HFF-Myc (cell line): Measurements from ENCODE around the gene IER5L.

Experiments used
- DNase-seq: peaks from one replicate; pipeline ENCODE4 v3.0.0-alpha.2; 2011; ENCODE audit warnings: low read depth; ENCODE audit errors: extremely low read depth
- H3K4me3 ChIP-seq: replicated peaks from 2 replicates; pipeline ENCODE4 v1.5.1; 2011; ENCODE audit warnings: low read depth, mild to moderate bottlenecking, control low read depth, low read length
- CTCF ChIP-seq: IDR thresholded peaks from 2 replicates; pipeline ENCODE4 v1.5.1; 2012; ENCODE audit warnings: mild to moderate bottlenecking, low read depth, low read length, control low read depth; ENCODE audit errors: missing control alignments

The IER5L gene

GRCh38 chr9:129177791-129178567 is at the start of gene IER5L:
Gene IER5L (minus strand): TSS chr9:129178261. CDS start chr9:129178052, 209 bp downstream.
- DNase-seq: peak; percentile 70
- no peak for TF ChIP-seq CTCF
- peak within 1 kb of the TSS; percentile 90 for H3K4me3 ChIP-seq

GRCh38 chr9:129227843-129228189 is 49.8 kb upstream of the IER5L start:
- no peak for DNase-seq
- H3K4me3 ChIP-seq: no peak overlapping the region
- no peak for TF ChIP-seq CTCF

GRCh38 chr9:129225815-129226214 is 47.8 kb upstream of the IER5L start:
- no peak for TF ChIP-seq CTCF
- DNase-seq: peak; percentile 56
- H3K4me3 ChIP-seq: no peak overlapping the region

GRCh38 chr9:129225490-129225778 is 47.4 kb upstream of the IER5L start:
- DNase-seq: no peak
- no peak for TF ChIP-seq CTCF
- H3K4me3 ChIP-seq: no peak overlapping the region

- DNase-seq: no peak
- H3K4me3 ChIP-seq: no peak overlapping the region
- no peak for TF ChIP-seq CTCF
Measured at GRCh38 chr9:129224618-129225489, 46.8 kb upstream of the IER5L start.

- TF ChIP-seq CTCF: no peak
- DNase-seq: no peak
- H3K4me3 ChIP-seq: no peak overlapping the region
Measured at GRCh38 chr9:129223551-129224208, 45.6 kb upstream of the IER5L start.
